LNCaP clone FGC (cell line): ENCODE results near the gene NME3.
A peak's percentile ranks its signal among the peaks of the same experiment; 100 is the strongest.

Experiments
- DNase-seq: peaks from one replicate; pipeline ENCODE4 v3.0.0-alpha.2; 2011; ENCODE audit warnings: low read depth
- H3K4me3 ChIP-seq: 2 replicates; pipeline ENCODE4 v1.5.1; 2011; ENCODE audit warnings: mild to moderate bottlenecking, low read depth, low read length, control low read depth
- TF ChIP-seq, protein P1 (sequence below): IDR thresholded peaks from 2 replicates; pipeline ENCODE4 v1.5.1; 2012; ENCODE audit warnings: mild to moderate bottlenecking; ENCODE audit not compliant: control insufficient read depth, insufficient read depth; ENCODE audit errors: extremely low read depth

Gene NME3

GRCh38 chr16:1779741-1780676 is 8.7 kb upstream of the NME3 start:
- DNase-seq, result no peak
- peak overlapping the region; percentile 73; the same call in 1 of the 2 replicates for H3K4me3 ChIP-seq
- TF ChIP-seq, protein P1, sequence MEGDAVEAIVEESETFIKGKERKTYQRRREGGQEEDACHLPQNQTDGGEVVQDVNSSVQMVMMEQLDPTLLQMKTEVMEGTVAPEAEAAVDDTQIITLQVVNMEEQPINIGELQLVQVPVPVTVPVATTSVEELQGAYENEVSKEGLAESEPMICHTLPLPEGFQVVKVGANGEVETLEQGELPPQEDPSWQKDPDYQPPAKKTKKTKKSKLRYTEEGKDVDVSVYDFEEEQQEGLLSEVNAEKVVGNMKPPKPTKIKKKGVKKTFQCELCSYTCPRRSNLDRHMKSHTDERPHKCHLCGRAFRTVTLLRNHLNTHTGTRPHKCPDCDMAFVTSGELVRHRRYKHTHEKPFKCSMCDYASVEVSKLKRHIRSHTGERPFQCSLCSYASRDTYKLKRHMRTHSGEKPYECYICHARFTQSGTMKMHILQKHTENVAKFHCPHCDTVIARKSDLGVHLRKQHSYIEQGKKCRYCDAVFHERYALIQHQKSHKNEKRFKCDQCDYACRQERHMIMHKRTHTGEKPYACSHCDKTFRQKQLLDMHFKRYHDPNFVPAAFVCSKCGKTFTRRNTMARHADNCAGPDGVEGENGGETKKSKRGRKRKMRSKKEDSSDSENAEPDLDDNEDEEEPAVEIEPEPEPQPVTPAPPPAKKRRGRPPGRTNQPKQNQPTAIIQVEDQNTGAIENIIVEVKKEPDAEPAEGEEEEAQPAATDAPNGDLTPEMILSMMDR, result no peak

DNA sequence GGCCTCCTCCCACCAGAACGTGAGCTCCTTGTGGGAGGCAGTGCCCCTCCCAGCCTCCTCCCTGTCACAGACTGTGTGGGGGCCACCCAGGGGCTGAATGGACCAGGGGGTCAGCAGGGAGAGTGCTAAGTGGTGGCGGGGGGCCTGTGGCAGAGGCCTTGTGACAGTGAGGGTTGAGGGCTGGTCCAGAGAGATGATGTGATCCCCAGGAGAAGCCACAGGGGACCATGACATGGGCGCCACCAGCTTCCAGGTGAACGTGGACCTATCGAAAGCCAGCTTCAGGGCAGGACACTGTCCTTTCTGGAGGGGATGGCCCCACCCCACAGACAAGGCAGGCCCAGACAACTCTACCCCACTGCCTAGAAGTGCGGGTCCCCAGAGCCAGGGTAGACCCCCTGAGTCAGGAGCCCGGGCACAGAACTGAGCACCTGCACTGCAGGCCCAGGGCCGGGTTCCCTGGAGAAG is 7.9 kb upstream of the NME3 start:
- TF ChIP-seq, protein P1, result no peak
- no peak for DNase-seq
- H3K4me3 ChIP-seq, result no peak overlapping the region

- DNase-seq, result no peak
- TF ChIP-seq, protein P1, result no peak
- no peak overlapping the region for H3K4me3 ChIP-seq
Observed at GRCh38 chr16:1778200-1779179, 7.1 kb upstream of the NME3 start.

- TF ChIP-seq, protein P1, result no peak
Observed at GRCh38 chr16:1777375-1778199, 6.2 kb upstream of the NME3 start.

DNA sequence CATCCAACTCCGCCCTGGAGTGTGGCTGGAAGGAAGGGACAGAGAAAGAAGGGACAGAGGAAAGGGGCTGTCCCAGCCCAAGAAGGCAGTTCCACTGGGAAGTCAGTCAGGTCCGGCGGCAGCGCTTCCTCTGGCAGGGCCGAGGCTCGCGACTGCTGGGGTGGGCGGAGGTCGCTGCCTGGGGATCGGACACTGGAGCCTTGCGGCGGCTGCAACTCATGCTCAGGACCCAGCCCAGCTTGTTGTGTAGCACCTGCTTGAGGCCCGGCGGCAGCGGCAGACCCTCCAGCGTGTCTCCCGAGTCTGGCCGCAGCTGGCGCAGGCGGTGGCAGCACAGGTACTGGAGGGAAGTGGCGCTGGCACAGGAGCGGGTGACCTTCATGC is 5.6 kb upstream of the NME3 start:
- no peak for DNase-seq
- TF ChIP-seq, protein P1, result no peak
- H3K4me3 ChIP-seq, result no peak overlapping the region

More at GRCh38 chr16:1777375-1778199, 6.2 kb upstream of the NME3 start:
- H3K4me3 ChIP-seq, result no peak overlapping the region
- no peak for DNase-seq

- H3K4me3 ChIP-seq, result no peak overlapping the region
- TF ChIP-seq, protein P1, result no peak
- no peak for DNase-seq
Observed at GRCh38 chr16:1776672-1776955, 5.3 kb upstream of the NME3 start.
